ENCODE data around the gene BMP7. TPM values are rescaled to one million over a fixed set of nuclear protein-coding genes. Genes with fewer than 3 reads are reported as not detected.

The BMP7 gene
- total and polyA plus RNA-seq, 2 experiments from 2014 or later, result not detected

GRCh38 chr20:57195469-57196100 lies 70.9 kb downstream of the BMP7 start:
- H3K4me1 ChIP-seq (ENCODE audit: insufficient read depth), result peaks cover 20% of the 10 kb centered on the region
- H3K4me3 ChIP-seq, result no peak overlapping the region
- no peaks in the 10 kb centered on the region for H4K20me1 ChIP-seq (ENCODE audit: insufficient read depth)
- no peaks in the 10 kb centered on the region for H3K9me2 ChIP-seq (ENCODE audit: insufficient read depth)
- peak; percentile 99 for DNase-seq
- peak overlapping the region; percentile 56 for H3K4me2 ChIP-seq (ENCODE audit: unreplicated experiment)
- TF ChIP-seq EZH2phosphoT487 (IDR thresholded peaks at IDR 0.05; ENCODE audit: insufficient read depth, low read depth) (no peak), EZH2 (IDR thresholded peaks at IDR 0.05; ENCODE audit: insufficient read depth, poor library complexity, severe bottlenecking) (no peak)
- H3K27me3 ChIP-seq (replicated peaks; ENCODE audit: insufficient read depth), result peaks cover 5% of the 10 kb centered on the region; the same call in 1 of the 2 replicates
- H2AFZ ChIP-seq, result peak overlapping the region; percentile 51; the same call in 1 of the 2 replicates
- H3K36me3 ChIP-seq (ENCODE audit: low read depth), result no peaks in the 10 kb centered on the region
- no peaks in the 10 kb centered on the region for H3K79me2 ChIP-seq (ENCODE audit: insufficient read depth)
- no peaks in the 10 kb centered on the region for H3K9me3 ChIP-seq (ENCODE audit: low read depth)
- H3F3A ChIP-seq (ENCODE audit: insufficient read depth), result peaks cover 4% of the 10 kb centered on the region; the same call in 1 of the 2 replicates
- in situ Hi-C loops (cut with MboI), result no loop called here
- 12 to 13% methylated on average over 20 of the region's 20 CpGs for whole genome bisulfite sequencing, 2 experiments (ENCODE audit: low coverage in 1 of 2, low lambda C conversion rate in 2 of 2, missing lambda C conversion rate in 2 of 2)
- H3K9ac ChIP-seq, result 0 out of 2 replicates have a peak overlapping the region, but pooled peaks have one; percentile 18
- H3K27ac ChIP-seq, result peak overlapping the region; percentile 47

- Histone ChIP-seq H3K27ac (peak overlapping the region; percentile 47), H2AFZ (peak overlapping the region; percentile 51; the same call in 1 of the 2 replicates), H3K9ac (0 out of 2 replicates have a peak overlapping the region, but pooled peaks have one; percentile 14), H3K9me2 (ENCODE audit: insufficient read depth) (no peaks in the 10 kb centered on the region), H3K36me3 (ENCODE audit: low read depth) (no peaks in the 10 kb centered on the region), H4K20me1 (ENCODE audit: insufficient read depth) (no peaks in the 10 kb centered on the region), H3K4me1 (ENCODE audit: insufficient read depth) (peaks cover 22% of the 10 kb centered on the region), H3K79me2 (ENCODE audit: insufficient read depth) (no peaks in the 10 kb centered on the region), H3K9me3 (ENCODE audit: low read depth) (no peaks in the 10 kb centered on the region), H3F3A (ENCODE audit: insufficient read depth) (peaks cover 4% of the 10 kb centered on the region; the same call in 1 of the 2 replicates), H3K4me2 (ENCODE audit: unreplicated experiment) (peak overlapping the region; percentile 56), H3K4me3 (no peak overlapping the region), H3K27me3 (replicated peaks; ENCODE audit: insufficient read depth) (peaks cover under 1% of the 10 kb centered on the region; the same call in 1 of the 2 replicates)
- WGBS, 2 experiments (ENCODE audit: low coverage in 1 of 2, low lambda C conversion rate in 2 of 2, missing lambda C conversion rate in 2 of 2), result 52 to 59% methylated on average over 10 of the region's 10 CpGs
- no peak for DNase-seq
- in situ Hi-C loops (cut with MboI), result no loop called here
- no peak for TF ChIP-seq EZH2phosphoT487 (IDR thresholded peaks at IDR 0.05; ENCODE audit: insufficient read depth, low read depth)
- TF ChIP-seq EZH2 (IDR thresholded peaks at IDR 0.05; ENCODE audit: insufficient read depth, poor library complexity, severe bottlenecking), result no peak
Measured at GRCh38 chr20:57195023-57195422, 71.4 kb downstream of the BMP7 start.

- no peak overlapping the region for H2AFZ ChIP-seq
- no peak for TF ChIP-seq EZH2 (IDR thresholded peaks at IDR 0.05; ENCODE audit: insufficient read depth, poor library complexity, severe bottlenecking)
- TF ChIP-seq EZH2phosphoT487 (IDR thresholded peaks at IDR 0.05; ENCODE audit: insufficient read depth, low read depth), result no peak
- H3K9ac ChIP-seq, result no peak overlapping the region
- no peak overlapping the region for H3K27ac ChIP-seq
- no peaks in the 10 kb centered on the region for H3K79me2 ChIP-seq (ENCODE audit: insufficient read depth)
- H3F3A ChIP-seq (ENCODE audit: insufficient read depth), result peaks cover 4% of the 10 kb centered on the region; the same call in 1 of the 2 replicates
- no peak for DNase-seq
- H3K4me2 ChIP-seq (ENCODE audit: unreplicated experiment), result no peak overlapping the region
- no peaks in the 10 kb centered on the region; the same call in 1 of the 2 replicates for H3K27me3 ChIP-seq (replicated peaks; ENCODE audit: insufficient read depth)
- no peak overlapping the region for H3K4me3 ChIP-seq
- H3K4me1 ChIP-seq (ENCODE audit: insufficient read depth), result peaks cover 22% of the 10 kb centered on the region
- H3K9me2 ChIP-seq (ENCODE audit: insufficient read depth), result no peaks in the 10 kb centered on the region
- no peaks in the 10 kb centered on the region for H3K9me3 ChIP-seq (ENCODE audit: low read depth)
- H4K20me1 ChIP-seq (ENCODE audit: insufficient read depth), result no peaks in the 10 kb centered on the region
- 95 to 97% methylated on average over 7 of the region's 7 CpGs for WGBS, 2 experiments (ENCODE audit: low coverage in 1 of 2, low lambda C conversion rate in 2 of 2, missing lambda C conversion rate in 2 of 2)
- in situ Hi-C loops (cut with MboI), result no loop called here
- H3K36me3 ChIP-seq (ENCODE audit: low read depth), result no peaks in the 10 kb centered on the region
Measured at GRCh38 chr20:57194154-57194553, 72.3 kb downstream of the BMP7 start.

- no peaks in the 10 kb centered on the region for H3K79me2 ChIP-seq (ENCODE audit: insufficient read depth)
- H3K9me2 ChIP-seq (ENCODE audit: insufficient read depth), result no peaks in the 10 kb centered on the region
- H3K9me3 ChIP-seq (ENCODE audit: low read depth), result no peaks in the 10 kb centered on the region
- peaks cover 4% of the 10 kb centered on the region; the same call in 1 of the 2 replicates for H3F3A ChIP-seq (ENCODE audit: insufficient read depth)
- no peaks in the 10 kb centered on the region for H3K36me3 ChIP-seq (ENCODE audit: low read depth)
- H4K20me1 ChIP-seq (ENCODE audit: insufficient read depth), result no peaks in the 10 kb centered on the region
- TF ChIP-seq EZH2 (IDR thresholded peaks at IDR 0.05; ENCODE audit: insufficient read depth, poor library complexity, severe bottlenecking) (no peak), EZH2phosphoT487 (IDR thresholded peaks at IDR 0.05; ENCODE audit: insufficient read depth, low read depth) (no peak)
- whole genome bisulfite sequencing, 2 experiments (ENCODE audit: low coverage in 1 of 2, low lambda C conversion rate in 2 of 2, missing lambda C conversion rate in 2 of 2), result 94 to 95% methylated on average over 13 of the region's 13 CpGs
- no peaks in the 10 kb centered on the region; the same call in 1 of the 2 replicates for H3K27me3 ChIP-seq (replicated peaks; ENCODE audit: insufficient read depth)
- in situ Hi-C loops (cut with MboI), result no loop called here
- peaks cover 22% of the 10 kb centered on the region for H3K4me1 ChIP-seq (ENCODE audit: insufficient read depth)
- H3K9ac ChIP-seq, result no peak overlapping the region
- H3K4me2 ChIP-seq (ENCODE audit: unreplicated experiment), result no peak overlapping the region
- no peak overlapping the region for H2AFZ ChIP-seq
- H3K4me3 ChIP-seq, result no peak overlapping the region
- no peak for DNase-seq
- H3K27ac ChIP-seq, result no peak overlapping the region
Measured at GRCh38 chr20:57193094-57193493, 73.3 kb downstream of the BMP7 start.
